Activated naive CD4-positive, alpha-beta T cell treated with anti-CD3 and anti-CD28 coated beads, Interleukin-2, amount 50 U/mL, for 16 hours (primary cell): ENCODE measurements around the gene SLAMF9.
A peak's percentile ranks its signal among the peaks of the same experiment; 100 is the strongest.

ENCODE experiments used
- DNase-seq: peaks from one replicate; pipeline ENCODE4 v3.0.0-alpha.2; 2020

The SLAMF9 gene

GRCh38 chr1:159945483-159946241 lies 8.4 kb downstream of the SLAMF9 start, which contains the start of gene IGSF9:
Gene IGSF9 (minus strand): TSS chr1:159945613. CDS start chr1:159943454, 2,159 bp downstream.
- peak; percentile 84 for DNase-seq

GRCh38 chr1:159944623-159945455 lies 9.2 kb downstream of the SLAMF9 start:
- DNase-seq = no peak

GRCh38 chr1:159943908-159944622 lies 10.0 kb downstream of the SLAMF9 start:
- no peak for DNase-seq

GRCh38 chr1:159943278-159943640 lies 10.8 kb downstream of the SLAMF9 start:
- DNase-seq = no peak

GRCh38 chr1:159942632-159943277 lies 11.3 kb downstream of the SLAMF9 start:
- no peak for DNase-seq

- DNase-seq = no peak
Observed at GRCh38 chr1:159941591-159942560, 12.2 kb downstream of the SLAMF9 start.

GRCh38 chr1:159941141-159941540 lies 12.9 kb downstream of the SLAMF9 start:
- no peak for DNase-seq

GRCh38 chr1:159940006-159940620 lies 13.9 kb downstream of the SLAMF9 start:
- DNase-seq = no peak

- DNase-seq = no peak
Observed at GRCh38 chr1:159939678-159940002, 14.4 kb downstream of the SLAMF9 start.

GRCh38 chr1:159938905-159939677 lies 14.9 kb downstream of the SLAMF9 start:
- no peak for DNase-seq

- no peak for DNase-seq
Observed at GRCh38 chr1:159938211-159938852, 15.7 kb downstream of the SLAMF9 start.

- no peak for DNase-seq
Observed at GRCh38 chr1:159937054-159937750, 16.8 kb downstream of the SLAMF9 start.

- peak; percentile 82 for DNase-seq
Observed at GRCh38 chr1:159936273-159936904, 17.6 kb downstream of the SLAMF9 start.

GRCh38 chr1:159935719-159936272 lies 18.2 kb downstream of the SLAMF9 start:
- DNase-seq = no peak

GRCh38 chr1:159935305-159935704 lies 18.7 kb downstream of the SLAMF9 start:
- no peak for DNase-seq

- no peak for DNase-seq
Observed at GRCh38 chr1:159934136-159935039, 19.6 kb downstream of the SLAMF9 start.

- DNase-seq = no peak
Observed at GRCh38 chr1:159933347-159933746, 20.7 kb downstream of the SLAMF9 start.
